GM18873 (cell line): ENCODE results near the gene TFAP2A.
A peak's percentile ranks its signal among the peaks of the same experiment; 100 is the strongest.

ENCODE experiments used
- ATAC-seq: cut with Tn5 transposase; IDR thresholded peaks from one replicate; pipeline ENCODE4 v1.9.1; 2021; ENCODE audit warnings: mild to moderate bottlenecking, moderate library complexity, moderate number of reproducible peaks; ENCODE audit not compliant: unreplicated experiment, low FRiP score

The TFAP2A gene

GRCh38 chr6:10414756-10415616 lies at the start of gene TFAP2A:
TSS of gene TFAP2A (minus strand) at chr6:10415074. CDS start at chr6:10414991, 83 bp downstream.
- no peak for ATAC-seq

DNA sequence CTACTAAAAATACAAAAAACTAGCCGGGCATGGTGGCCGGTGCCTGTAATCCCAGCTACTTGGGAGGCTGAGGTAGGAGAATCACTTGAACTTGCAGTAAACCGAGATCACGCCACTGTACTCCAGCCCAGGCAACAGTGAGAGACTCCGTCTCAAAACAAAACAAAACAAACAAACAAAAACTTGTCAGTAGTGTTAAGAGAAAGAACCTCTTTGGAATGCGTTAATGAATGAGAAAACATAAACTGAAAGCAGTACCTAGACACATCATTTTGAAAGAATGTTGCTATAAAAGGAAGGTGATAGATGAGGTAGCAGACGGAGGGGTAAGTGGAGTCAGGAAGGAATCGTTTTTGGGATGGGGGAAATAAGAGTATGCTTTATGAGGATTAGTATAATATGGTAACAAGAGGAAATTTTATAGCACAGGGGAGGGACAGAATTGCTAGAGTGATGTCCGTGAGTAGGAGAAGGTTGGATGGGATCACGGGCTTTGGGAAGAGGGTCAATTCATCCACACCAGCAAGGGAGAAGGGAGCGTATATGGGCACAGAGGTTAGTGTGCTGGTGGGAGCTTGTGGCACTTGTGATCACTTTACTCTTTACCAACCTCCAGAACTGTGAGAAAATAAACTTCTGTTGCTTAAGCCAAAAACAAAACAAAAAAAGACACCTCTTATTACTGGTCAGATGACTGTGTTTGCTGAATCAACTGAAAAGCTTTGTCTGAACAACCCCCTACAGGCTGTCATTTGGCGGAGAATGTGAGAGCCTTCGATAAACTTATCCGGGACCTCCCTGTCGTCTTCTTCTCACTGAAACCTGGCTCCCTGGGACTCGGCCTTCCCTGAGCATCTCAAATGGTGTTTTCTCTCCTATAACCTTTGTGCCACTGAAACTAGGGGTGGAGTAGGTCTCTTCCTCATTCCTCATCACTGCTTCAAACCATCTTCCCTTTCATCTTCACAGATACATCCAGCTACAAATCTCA lies 48.9 kb upstream of the TFAP2A start:
- no peak for ATAC-seq

DNA sequence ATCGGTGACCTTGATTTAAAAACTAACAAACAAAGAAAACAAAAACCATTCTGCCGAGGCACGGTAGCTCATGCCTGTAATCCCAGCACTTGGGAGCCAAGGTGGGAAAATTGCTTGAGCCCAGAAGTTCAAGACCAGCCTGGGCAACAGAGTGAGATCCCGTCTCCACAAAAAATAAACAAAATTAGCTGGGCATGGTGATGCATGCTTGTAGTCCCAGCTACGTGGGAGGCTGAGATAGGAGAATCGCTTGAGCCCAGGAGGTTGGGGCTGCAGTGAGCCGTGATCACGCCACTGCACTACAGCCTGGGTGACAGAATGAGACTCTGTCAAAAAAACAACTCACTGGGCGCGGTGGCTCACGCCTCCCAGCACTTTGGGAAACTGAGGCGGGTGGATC lies 48.2 kb upstream of the TFAP2A start:
- ATAC-seq, result no peak

DNA sequence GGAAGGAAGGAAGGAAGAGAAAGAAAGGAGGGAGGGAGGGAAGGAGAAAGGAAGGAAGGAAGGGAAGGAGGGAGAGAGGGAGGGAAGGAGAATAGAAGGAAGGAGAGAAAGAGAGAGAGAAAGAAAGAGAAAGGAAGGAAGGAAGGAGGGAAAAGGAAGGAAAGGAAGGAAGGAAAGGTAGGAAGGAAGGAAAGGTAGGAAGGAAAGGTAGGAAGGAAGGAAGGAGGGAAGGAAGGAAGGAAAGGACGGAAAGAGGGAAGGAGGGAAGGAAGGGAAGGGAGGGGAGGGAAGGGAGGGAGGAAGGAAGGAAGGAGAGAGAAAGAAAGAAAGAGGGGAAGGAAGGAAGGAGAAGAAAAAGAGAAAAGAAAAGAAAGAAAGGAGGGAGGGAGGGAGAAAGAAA lies 47.0 kb upstream of the TFAP2A start:
- no peak for ATAC-seq

- peak; percentile 93 for ATAC-seq
Observed at GRCh38 chr6:10460096-10460495, 45.2 kb upstream of the TFAP2A start.

- no peak for ATAC-seq
Observed at GRCh38 chr6:10458287-10458686, 43.4 kb upstream of the TFAP2A start.

DNA sequence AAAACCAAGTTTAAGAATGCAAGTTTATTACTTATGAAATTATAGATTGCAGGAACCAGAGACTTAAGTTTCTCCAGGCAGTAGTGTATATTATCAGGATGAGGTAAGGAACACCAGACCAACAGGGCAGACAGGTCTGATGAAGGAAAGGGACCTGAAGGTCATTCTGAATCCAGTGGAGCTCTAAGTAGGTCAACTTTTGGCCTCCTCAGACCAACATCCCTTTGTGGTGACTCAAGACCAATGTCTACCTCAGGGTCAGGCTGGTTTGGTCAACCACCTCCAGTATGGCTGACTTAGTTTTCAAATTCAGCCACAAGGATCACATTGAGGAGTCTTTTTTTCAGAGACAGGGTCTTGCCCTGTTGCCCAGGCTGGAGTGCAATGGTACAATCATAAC lies 38.7 kb upstream of the TFAP2A start:
- ATAC-seq, result no peak

DNA sequence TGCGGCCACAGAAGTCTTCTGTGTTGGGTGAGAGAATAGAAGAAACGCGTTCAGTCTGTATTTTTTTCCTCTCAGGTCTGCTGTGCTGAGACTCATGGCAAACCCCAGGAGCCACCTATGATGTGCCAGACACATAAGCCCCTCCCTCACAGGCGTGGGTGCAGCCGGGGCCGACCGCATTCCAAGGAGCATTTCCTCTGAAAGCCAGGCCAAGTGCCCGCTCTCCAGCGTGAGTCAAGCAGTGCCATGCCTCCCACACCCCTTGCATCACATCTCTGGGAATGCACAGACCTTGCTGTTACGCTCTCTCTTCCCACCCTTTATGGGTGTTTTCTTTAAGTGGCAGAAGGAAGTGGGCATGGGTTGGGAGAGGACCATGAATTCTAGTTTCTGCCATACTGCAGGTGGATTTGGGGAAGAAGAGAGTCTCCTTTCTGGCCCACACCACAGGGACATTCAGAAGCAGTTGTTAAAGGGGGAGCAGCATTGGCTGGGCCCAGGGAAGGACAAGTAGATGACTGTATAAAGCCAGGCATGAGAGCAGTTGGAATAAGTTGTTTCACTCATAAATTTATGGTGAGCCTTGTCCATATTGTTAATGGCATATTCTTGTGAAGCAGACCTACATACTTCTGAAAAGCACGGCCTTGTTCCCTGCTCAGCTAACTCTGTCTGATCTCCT lies 37.1 kb upstream of the TFAP2A start:
- ATAC-seq, result no peak

DNA sequence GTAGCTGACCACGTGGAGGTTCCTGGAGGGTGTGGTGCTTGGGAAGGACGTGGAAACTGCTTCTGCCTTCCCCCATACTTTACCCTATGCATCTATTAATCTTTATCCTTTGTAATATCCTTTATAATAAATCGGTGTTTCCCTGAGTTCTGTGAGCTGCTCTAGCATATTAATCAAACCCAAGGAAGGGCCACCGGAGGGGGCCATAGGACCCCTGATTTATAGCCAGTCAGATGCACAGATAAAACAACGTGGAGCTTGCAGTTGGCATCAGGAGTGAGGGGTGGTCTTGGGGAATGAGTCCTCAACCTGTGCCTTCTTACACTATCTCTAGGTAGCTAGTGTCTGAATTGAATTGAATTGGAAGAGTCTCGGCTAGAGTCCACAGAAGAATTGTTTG lies 36.5 kb upstream of the TFAP2A start:
- no peak for ATAC-seq

GRCh38 chr6:10449751-10450150 lies 34.9 kb upstream of the TFAP2A start:
- no peak for ATAC-seq

GRCh38 chr6:10448096-10448495 lies 33.2 kb upstream of the TFAP2A start:
- ATAC-seq, result no peak

DNA sequence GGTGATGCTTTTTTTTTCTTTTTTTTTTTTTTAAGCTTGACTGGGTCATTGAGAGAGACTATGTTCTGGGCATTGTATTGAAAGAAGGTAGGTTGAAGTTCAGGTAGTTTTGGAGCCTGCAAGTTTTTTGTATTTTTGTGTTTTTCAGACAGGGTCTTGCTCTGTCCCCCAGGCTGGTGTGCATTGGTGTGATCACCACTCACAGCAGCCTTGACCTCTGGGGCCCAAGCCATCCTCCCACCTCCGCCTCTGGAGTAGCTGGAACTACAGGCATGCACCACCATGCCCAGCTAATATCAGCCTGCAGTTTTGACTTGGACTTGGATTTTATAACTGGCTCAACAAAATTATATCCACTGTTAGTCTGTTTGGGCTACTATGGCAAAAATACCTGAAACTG lies 31.7 kb upstream of the TFAP2A start:
- no peak for ATAC-seq

DNA sequence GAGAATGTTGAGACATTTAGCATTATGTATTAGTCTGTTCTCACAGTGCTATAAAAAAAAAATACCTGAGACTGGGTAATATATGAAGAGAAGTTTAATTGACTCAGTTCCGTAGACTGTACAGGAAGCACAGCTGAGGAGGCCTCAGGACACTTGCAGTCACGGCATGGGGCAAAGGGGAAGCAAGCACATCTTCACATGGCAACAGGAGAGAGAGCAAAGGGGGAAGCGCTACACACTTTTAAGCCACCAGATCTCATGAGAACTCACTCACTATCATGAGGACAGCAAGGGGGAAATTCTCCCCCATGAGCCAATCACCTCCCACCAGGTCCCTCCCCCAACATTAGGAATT lies 26.8 kb upstream of the TFAP2A start:
- ATAC-seq, result no peak

- ATAC-seq, result no peak
Observed at GRCh38 chr6:10441004-10441654, 26.3 kb upstream of the TFAP2A start.

GRCh38 chr6:10437891-10438290 lies 23.0 kb upstream of the TFAP2A start:
- ATAC-seq, result no peak

GRCh38 chr6:10434235-10434634 lies 19.4 kb upstream of the TFAP2A start:
- ATAC-seq, result no peak

DNA sequence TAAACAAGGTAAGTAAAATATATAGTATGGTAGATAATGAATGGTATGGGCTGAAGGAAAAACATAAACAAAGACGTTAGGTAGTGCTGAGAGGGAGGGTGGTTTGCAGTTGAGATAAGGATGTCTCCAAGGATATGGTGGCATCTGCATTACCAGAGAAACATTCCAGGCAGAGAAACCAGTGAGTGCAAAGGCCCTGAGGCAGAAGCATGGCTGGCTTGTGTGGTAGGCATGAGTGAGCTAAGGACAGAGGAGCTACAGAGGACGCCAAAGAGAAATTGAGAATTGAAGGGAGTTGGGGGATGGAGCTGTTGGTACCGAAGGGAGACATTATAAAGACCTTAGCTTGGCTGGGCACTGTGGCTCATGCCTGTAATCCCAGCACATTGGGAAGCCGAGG lies 18.4 kb upstream of the TFAP2A start:
- ATAC-seq, result no peak

DNA sequence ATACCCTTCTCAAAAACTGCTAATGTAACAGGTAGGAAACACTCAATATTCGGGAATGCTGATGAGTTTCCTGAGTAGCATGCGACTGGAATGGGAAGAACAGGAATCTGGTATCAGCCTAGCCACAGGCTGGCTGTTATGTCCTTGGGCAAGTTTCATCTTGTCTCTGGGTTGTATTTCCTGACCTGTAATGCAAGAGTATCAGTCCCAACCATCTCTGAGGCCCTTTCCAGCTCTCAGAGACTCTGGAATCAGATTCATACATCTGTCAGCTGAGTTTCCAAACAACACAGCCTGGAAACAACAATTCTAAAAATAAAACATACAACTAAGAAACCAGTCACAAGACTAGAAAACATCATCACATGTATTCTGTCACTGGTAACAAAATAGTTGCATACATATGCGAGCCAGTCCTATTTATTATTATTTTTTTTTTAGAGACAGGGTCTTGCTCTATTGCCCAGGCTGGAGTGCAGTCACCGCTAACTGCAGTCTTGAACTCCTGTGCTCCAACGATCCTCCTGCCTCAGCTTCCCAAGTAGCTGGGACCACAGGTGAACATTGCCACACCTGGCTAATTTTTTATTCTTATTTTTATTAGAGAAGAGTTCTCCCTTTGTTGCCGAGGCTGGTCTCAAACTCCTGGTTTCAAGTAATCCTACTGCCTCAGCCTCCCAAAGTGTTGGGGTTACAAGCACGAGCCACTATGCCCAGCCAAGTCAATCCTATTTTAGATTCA lies 16.7 kb upstream of the TFAP2A start:
- no peak for ATAC-seq

- ATAC-seq, result peak; percentile 55
Observed at GRCh38 chr6:10429638-10430427, 15.0 kb upstream of the TFAP2A start.
